ENCODE results near the gene RAB3IL1.

DNA sequence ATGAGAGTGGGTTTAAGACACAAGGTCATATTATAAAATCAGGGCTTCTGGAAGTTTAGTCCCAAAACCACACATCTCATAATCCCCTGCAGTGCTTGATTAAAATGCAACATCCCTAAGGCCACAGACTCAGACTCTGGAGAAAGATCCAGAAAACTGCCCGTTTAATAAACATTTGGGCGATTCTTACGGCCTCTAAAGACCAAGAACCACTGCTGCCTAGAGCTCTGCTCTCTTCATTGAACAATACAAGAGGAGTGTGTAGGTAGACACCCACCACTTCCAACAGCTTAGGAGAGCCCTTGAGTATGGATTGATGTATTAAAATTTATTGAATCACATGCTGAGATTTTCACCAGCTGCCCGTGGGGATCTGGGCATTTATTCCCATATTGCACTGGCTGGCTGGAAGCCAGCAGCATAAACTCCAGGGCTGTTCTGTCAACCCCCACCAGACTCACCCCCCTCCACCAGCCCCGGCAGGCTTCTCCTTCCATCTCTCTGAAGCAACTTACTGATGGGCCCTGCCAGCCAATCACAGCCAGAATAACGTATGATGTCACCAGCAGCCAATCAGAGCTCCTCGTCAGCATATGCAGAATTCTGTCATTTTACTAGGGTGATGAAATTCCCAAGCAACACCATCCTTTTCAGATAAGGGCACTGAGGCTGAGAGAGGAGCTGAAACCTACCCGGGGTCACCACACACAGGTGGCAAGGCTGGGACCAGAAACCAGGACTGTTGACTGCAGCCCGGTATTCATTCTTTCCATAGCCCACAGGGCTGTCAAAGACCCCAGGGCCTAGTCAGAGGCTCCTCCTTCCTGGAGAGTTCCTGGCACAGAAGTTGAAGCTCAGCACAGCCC is 32.0 kb upstream of the RAB3IL1 start:
- TF ChIP-seq, protein P1, sequence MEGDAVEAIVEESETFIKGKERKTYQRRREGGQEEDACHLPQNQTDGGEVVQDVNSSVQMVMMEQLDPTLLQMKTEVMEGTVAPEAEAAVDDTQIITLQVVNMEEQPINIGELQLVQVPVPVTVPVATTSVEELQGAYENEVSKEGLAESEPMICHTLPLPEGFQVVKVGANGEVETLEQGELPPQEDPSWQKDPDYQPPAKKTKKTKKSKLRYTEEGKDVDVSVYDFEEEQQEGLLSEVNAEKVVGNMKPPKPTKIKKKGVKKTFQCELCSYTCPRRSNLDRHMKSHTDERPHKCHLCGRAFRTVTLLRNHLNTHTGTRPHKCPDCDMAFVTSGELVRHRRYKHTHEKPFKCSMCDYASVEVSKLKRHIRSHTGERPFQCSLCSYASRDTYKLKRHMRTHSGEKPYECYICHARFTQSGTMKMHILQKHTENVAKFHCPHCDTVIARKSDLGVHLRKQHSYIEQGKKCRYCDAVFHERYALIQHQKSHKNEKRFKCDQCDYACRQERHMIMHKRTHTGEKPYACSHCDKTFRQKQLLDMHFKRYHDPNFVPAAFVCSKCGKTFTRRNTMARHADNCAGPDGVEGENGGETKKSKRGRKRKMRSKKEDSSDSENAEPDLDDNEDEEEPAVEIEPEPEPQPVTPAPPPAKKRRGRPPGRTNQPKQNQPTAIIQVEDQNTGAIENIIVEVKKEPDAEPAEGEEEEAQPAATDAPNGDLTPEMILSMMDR (conservative IDR thresholded peaks at IDR 0.05 in 1 of 2, IDR thresholded peaks at IDR 0.05 in 1 of 2; ENCODE audit: low read depth in 1 of 2, low read length in 2 of 2), result no peak
- no peak for TF ChIP-seq EZH2 (IDR thresholded peaks at IDR 0.05; ENCODE audit: low read length, missing control alignments)
